Measurements from ENCODE around the gene SH3GL3. TPM values are rescaled to one million over a fixed set of nuclear protein-coding genes. Genes with fewer than 3 reads are reported as not detected.

SH3GL3 gene
- total and polyA plus RNA-seq, 2 experiments from 2014 or later, result 38.2 to 87.1 TPM

DNA sequence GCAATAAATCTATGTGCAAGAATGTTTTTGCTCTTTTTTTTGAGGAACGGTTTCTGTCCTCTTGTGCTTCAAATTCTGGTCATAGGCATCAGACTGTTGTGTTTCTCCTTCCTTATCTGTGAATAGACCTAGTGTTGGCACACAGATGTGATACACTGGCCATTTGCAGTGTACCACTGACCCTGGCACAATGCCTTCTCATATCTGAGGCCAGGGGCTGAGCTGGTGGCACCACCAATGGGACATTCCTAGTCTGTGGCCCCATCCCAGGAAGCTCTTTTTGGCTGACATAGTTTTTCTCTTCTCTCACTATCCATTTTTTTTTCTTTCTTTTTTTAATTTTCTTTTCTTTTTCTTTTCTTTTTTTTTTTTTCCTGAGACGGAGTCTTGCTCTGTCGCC lies 40.4 kb downstream of the SH3GL3 start:
- Histone ChIP-seq H3K4me1 (ENCODE audit: low read depth) (no peaks in the 10 kb centered on the region), H3K4me3 (no peak overlapping the region), H3K27me3 (no peaks in the 10 kb centered on the region), H3K36me3 (no peaks in the 10 kb centered on the region), H3K27ac (no peak overlapping the region), H3K9me3 (ENCODE audit: low read depth) (no peaks in the 10 kb centered on the region)
- TF ChIP-seq CTCF (IDR thresholded peaks at IDR 0.05; ENCODE audit: low read depth, low read length), result no peak
- no peak for DNase-seq (ENCODE audit: low read depth in 1 of 2, low spot score in 1 of 2)

DNA sequence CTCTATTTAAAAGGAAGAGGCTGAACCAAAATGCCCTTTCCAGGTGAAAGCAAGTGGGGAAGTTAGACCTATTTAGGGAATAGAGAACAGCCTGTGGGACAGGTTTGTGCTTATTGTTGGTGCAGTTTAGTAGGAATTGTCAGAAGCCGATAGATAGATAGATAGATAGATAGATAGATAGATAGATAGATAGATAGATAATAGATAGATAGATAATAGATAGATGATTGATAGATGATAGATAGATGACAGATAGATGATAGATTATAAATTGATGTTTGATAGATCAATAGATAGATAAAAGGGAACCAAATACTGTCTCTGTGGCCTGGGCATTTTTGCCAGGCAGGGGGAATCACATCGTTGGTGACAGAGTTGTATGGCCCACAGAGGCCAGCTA lies 42.5 kb downstream of the SH3GL3 start:
- Histone ChIP-seq H3K4me1 (ENCODE audit: low read depth) (no peaks in the 10 kb centered on the region), H3K27me3 (no peaks in the 10 kb centered on the region), H3K9me3 (ENCODE audit: low read depth) (no peaks in the 10 kb centered on the region), H3K27ac (no peak overlapping the region), H3K36me3 (no peaks in the 10 kb centered on the region), H3K4me3 (no peak overlapping the region)
- DNase-seq (ENCODE audit: low read depth in 1 of 2, low spot score in 1 of 2), result no peak
- no peak for TF ChIP-seq CTCF (IDR thresholded peaks at IDR 0.05; ENCODE audit: low read depth, low read length)

DNA sequence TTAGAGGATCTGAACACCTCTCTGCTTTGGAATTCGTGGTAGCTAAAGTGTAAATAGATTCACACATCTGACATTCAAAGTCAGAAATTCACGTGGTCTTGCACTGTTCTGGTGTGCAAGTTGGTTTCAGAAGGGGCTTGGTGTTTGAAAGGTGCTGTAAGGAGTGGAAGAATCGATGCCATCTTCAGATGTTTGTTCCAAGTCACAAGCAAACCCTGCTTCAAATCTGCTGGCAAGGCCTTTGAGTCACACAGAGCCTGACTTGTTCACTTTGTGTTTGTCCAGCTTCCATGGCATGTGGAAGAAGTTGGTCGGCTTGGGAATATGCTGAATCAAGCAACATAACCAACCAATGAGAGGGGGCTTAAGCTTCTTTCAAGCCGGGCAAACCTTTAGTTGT lies 44.3 kb downstream of the SH3GL3 start:
- TF ChIP-seq CTCF (IDR thresholded peaks at IDR 0.05; ENCODE audit: low read depth, low read length), result no peak
- no peaks in the 10 kb centered on the region for H3K4me1 ChIP-seq (ENCODE audit: low read depth)
- no peaks in the 10 kb centered on the region for H3K27me3 ChIP-seq

DNA sequence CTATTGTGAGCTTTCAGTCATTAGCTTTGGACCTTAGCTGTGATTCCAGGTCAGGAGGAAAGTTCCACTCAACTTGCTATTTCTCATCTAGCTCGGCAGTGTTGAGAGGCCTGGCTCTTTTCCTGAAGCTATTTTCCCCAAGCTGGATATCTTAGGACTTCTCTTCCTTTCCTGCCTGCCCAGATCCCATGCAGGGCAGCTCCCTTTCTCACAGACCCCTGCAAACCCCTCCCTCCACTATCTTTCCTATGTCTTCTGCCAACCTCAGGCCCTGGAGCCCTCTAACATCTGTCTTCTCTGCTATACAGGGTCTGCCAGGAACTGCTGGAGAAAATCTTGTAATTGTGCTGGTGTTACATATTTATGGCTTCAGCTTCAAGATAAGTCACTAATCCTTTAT lies 49.6 kb downstream of the SH3GL3 start:
- Histone ChIP-seq H3K9me3 (ENCODE audit: low read depth) (no peaks in the 10 kb centered on the region), H3K4me3 (no peak overlapping the region), H3K4me1 (ENCODE audit: low read depth) (no peaks in the 10 kb centered on the region), H3K36me3 (no peaks in the 10 kb centered on the region), H3K27ac (no peak overlapping the region), H3K27me3 (no peaks in the 10 kb centered on the region)
- DNase-seq (ENCODE audit: low read depth in 1 of 2, low spot score in 1 of 2), result no peak
- TF ChIP-seq CTCF (IDR thresholded peaks at IDR 0.05; ENCODE audit: low read depth, low read length), result no peak

More for the DNA sequence above, 44.3 kb downstream of the SH3GL3 start:
- no peaks in the 10 kb centered on the region for H3K9me3 ChIP-seq (ENCODE audit: low read depth)
- H3K4me3 ChIP-seq, result no peak overlapping the region
- H3K27ac ChIP-seq, result no peak overlapping the region
- no peak for DNase-seq (ENCODE audit: low read depth in 1 of 2, low spot score in 1 of 2)
- no peaks in the 10 kb centered on the region for H3K36me3 ChIP-seq

DNA sequence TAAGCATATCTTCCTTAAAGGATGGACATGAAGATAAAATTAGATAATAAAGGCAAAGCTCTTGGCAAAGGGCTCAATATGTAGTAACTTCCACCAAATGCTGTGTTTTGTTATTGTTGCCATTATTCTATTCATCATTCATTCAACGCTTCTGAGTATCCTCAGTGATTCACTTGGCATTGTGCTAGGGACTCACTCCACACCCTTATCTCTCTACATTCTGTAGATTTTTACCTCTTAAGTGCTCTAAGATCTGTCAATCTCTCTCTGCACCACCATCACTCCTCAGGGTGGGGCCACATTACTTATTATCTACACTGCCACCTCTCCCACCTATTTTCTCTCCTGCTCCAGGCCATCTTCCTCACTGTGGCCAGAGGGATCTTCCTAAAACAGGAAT lies 51.2 kb downstream of the SH3GL3 start:
- no peak for TF ChIP-seq CTCF (IDR thresholded peaks at IDR 0.05; ENCODE audit: low read depth, low read length)

DNA sequence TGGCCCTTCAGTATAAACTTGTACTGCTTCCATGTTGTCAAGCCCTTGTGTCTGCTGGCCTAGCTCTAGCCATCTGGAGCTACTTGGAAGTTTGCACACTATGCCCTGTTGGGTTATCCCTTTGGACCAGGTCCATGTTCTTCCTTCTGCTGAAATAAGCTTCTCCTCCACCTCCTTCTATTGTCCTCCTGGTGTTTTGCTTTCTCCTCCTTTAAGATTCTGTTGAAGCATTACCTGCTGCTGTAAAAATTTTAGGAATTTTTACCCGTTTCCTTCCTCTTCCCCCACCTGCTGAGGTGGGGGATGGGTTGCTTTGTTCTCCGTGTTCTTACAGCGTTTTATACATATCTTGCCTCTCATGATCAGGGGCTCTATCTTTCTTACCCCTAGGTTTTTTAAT lies 51.7 kb downstream of the SH3GL3 start:
- no peak overlapping the region for H3K4me3 ChIP-seq
- H3K9me3 ChIP-seq (ENCODE audit: low read depth), result no peaks in the 10 kb centered on the region
- DNase-seq (ENCODE audit: low read depth in 1 of 2, low spot score in 1 of 2), result no peak
- H3K36me3 ChIP-seq, result no peaks in the 10 kb centered on the region
- H3K4me1 ChIP-seq (ENCODE audit: low read depth), result no peaks in the 10 kb centered on the region
- TF ChIP-seq CTCF (IDR thresholded peaks at IDR 0.05; ENCODE audit: low read depth, low read length), result no peak
- H3K27ac ChIP-seq, result no peak overlapping the region
- H3K27me3 ChIP-seq, result no peaks in the 10 kb centered on the region

More for the DNA sequence above, 51.2 kb downstream of the SH3GL3 start:
- Histone ChIP-seq H3K27me3 (no peaks in the 10 kb centered on the region), H3K36me3 (no peaks in the 10 kb centered on the region), H3K9me3 (ENCODE audit: low read depth) (no peaks in the 10 kb centered on the region), H3K4me1 (ENCODE audit: low read depth) (no peaks in the 10 kb centered on the region), H3K4me3 (no peak overlapping the region), H3K27ac (no peak overlapping the region)
- no peak for DNase-seq (ENCODE audit: low read depth in 1 of 2, low spot score in 1 of 2)
